NCI-H748 treated with DMSO at 0.1 percent for 48 hours (cell line): Measurements from ENCODE around the gene EEF2KMT.
"Not testable (repeated sequence)": the region's sequence is repeated elsewhere in the genome, so short reads cannot be mapped to it uniquely, and the experiment has no call there.

ENCODE experiments used
- DNase-seq: peaks from one replicate; lab custom pipeline; 2025; lab: John Stamatoyannopoulos, UW

Gene EEF2KMT

GRCh38 chr16:5070431-5071186 lies 27.0 kb downstream of the EEF2KMT start:
- no peak for DNase-seq

- no peak for DNase-seq
These were observed 27.7 kb downstream of the EEF2KMT start for GRCh38 chr16:5069854-5070253.

GRCh38 chr16:5069048-5069447 lies 28.5 kb downstream of the EEF2KMT start:
- DNase-seq: no peak

GRCh38 chr16:5066511-5066910 lies 31.1 kb downstream of the EEF2KMT start:
- DNase-seq: no peak

- DNase-seq: no peak
These were observed 31.8 kb downstream of the EEF2KMT start, which contains the start of gene C16orf89 for GRCh38 chr16:5065813-5066212. Gene C16orf89 (minus strand): TSS chr16:5065956. CDS start chr16:5065908, 48 bp downstream.

- DNase-seq: no peak
These were observed 32.3 kb downstream of the EEF2KMT start for GRCh38 chr16:5065326-5065725.

- DNase-seq: no peak
These were observed 32.7 kb downstream of the EEF2KMT start for GRCh38 chr16:5064915-5065314.

- DNase-seq: no peak
These were observed 34.5 kb downstream of the EEF2KMT start for GRCh38 chr16:5062790-5063765.

GRCh38 chr16:5062051-5062450 lies 35.5 kb downstream of the EEF2KMT start:
- DNase-seq: no peak

GRCh38 chr16:5060073-5060641 lies 37.4 kb downstream of the EEF2KMT start:
- DNase-seq: no peak

- DNase-seq: no peak
These were observed 38.1 kb downstream of the EEF2KMT start for GRCh38 chr16:5059386-5060072.

GRCh38 chr16:5058476-5058875 lies 39.1 kb downstream of the EEF2KMT start:
- no peak for DNase-seq

- DNase-seq: no peak
These were observed 41.2 kb downstream of the EEF2KMT start for GRCh38 chr16:5056352-5056751.

- DNase-seq: no peak
These were observed 42.4 kb downstream of the EEF2KMT start for GRCh38 chr16:5054876-5055865.

GRCh38 chr16:5046914-5047313 lies 50.7 kb downstream of the EEF2KMT start:
- no peak for DNase-seq

GRCh38 chr16:5045499-5046115 lies 52.0 kb downstream of the EEF2KMT start:
- no peak for DNase-seq

GRCh38 chr16:5044581-5044980 lies 53.0 kb downstream of the EEF2KMT start:
- not testable (repeated sequence) for DNase-seq

GRCh38 chr16:5044011-5044540 lies 53.5 kb downstream of the EEF2KMT start:
- no peak for DNase-seq

GRCh38 chr16:5042574-5043171 lies 54.9 kb downstream of the EEF2KMT start:
- peak; percentile 0 for DNase-seq
